DND-41 (cell line): ENCODE measurements around the gene G0S2.

Experiments
- ATAC-seq: fragments of 200-7000 bp; cut with Tn5 transposase; 3 replicates; pipeline ENCODE4 v1.9.1; 2021; ENCODE audit warnings: low read depth; ENCODE audit not compliant: insufficient read depth
- DNase-seq: peaks from one replicate; pipeline ENCODE4 v3.0.0-alpha.2; 2020
- H2AFZ ChIP-seq: 2 replicates; pipeline ENCODE4 v1.6.0; 2012; ENCODE audit warnings: low read depth, low read length
- H3K27ac ChIP-seq: 2 replicates; pipeline ENCODE4 v1.5.1; 2012; ENCODE audit warnings: low read length, inconsistent platforms
- H3K27me3 ChIP-seq: fragments of 200-600 bp; sonication (generic); 2 replicates; pipeline ENCODE4 v1.6.0; 2012; ENCODE audit warnings: low read length, mild to moderate bottlenecking, inconsistent platforms; ENCODE audit not compliant: insufficient read depth, poor library complexity
- H3K36me3 ChIP-seq: 2 replicates; pipeline ENCODE4 v1.5.1; 2012; ENCODE audit warnings: low read length, inconsistent platforms; ENCODE audit not compliant: insufficient read depth
- H3K4me1 ChIP-seq: 2 replicates; pipeline ENCODE4 v1.5.1; 2012; ENCODE audit warnings: mild to moderate bottlenecking, low read length; ENCODE audit not compliant: insufficient read depth
- H3K4me2 ChIP-seq: 2 replicates; pipeline ENCODE4 v1.6.0; 2012; ENCODE audit warnings: mild to moderate bottlenecking, moderate library complexity, low read length, inconsistent platforms; ENCODE audit not compliant: insufficient read depth
- H3K4me3 ChIP-seq, 2 experiments: fragments of 200-600 bp in 1 of 2; shearing (Covaris generic) in 1 of 2; 2 replicates each; pipeline ENCODE4 v1.5.1; 2012 to 2016; ENCODE audit warnings: inconsistent platforms in 2 of 2, low read length in 2 of 2, mild to moderate bottlenecking in 2 of 2, low read depth in 1 of 2, moderate library complexity in 1 of 2
- H3K79me2 ChIP-seq: 2 replicates; pipeline ENCODE4 v1.6.0; 2012; ENCODE audit warnings: low read length, inconsistent platforms; ENCODE audit not compliant: insufficient read depth
- H3K9ac ChIP-seq: 2 replicates; pipeline ENCODE4 v1.6.0; 2012; ENCODE audit warnings: low read depth, mild to moderate bottlenecking, inconsistent platforms, low read length, moderate library complexity
- H3K9me3 ChIP-seq: 2 replicates; pipeline ENCODE4 v1.5.1; 2012; ENCODE audit warnings: low read length, moderate library complexity, mild to moderate bottlenecking, inconsistent platforms; ENCODE audit not compliant: insufficient read depth, severe bottlenecking
- H4K20me1 ChIP-seq: 2 replicates; pipeline ENCODE4 v1.6.0; 2012; ENCODE audit warnings: low read length; ENCODE audit not compliant: insufficient read depth
- CTCF ChIP-seq: IDR thresholded peaks from 2 replicates; pipeline ENCODE4 v1.5.1; 2012; ENCODE audit warnings: borderline replicate concordance, low read length, moderate library complexity, mild to moderate bottlenecking; ENCODE audit not compliant: poor library complexity, severe bottlenecking; ENCODE audit errors: extremely low read depth
- EZH2 ChIP-seq: IDR thresholded peaks from 3 replicates; pipeline ENCODE4 v1.6.1; 2012; ENCODE audit warnings: borderline replicate concordance, low read depth, mild to moderate bottlenecking, moderate library complexity, low read length, inconsistent platforms; ENCODE audit not compliant: severe bottlenecking

Gene G0S2

GRCh38 chr1:209653915-209654351 lies 21.3 kb upstream of the G0S2 start:
- Histone ChIP-seq H3K79me2 (no peaks in the 10 kb centered on the region), H3K9ac (no peak overlapping the region), H3K4me3 (no peak overlapping the region), H2AFZ (no peak overlapping the region), H4K20me1 (no peaks in the 10 kb centered on the region), H3K9me3 (no peaks in the 10 kb centered on the region), H3K27ac (no peak overlapping the region), H3K36me3 (no peaks in the 10 kb centered on the region), H3K4me2 (no peak overlapping the region), H3K27me3 (peaks cover 6% of the 10 kb centered on the region), H3K4me1 (no peaks in the 10 kb centered on the region)
- DNase-seq, result no peak
- TF ChIP-seq CTCF (no peak), EZH2 (no peak)
- ATAC-seq, result no peak

GRCh38 chr1:209655411-209656231 lies 19.6 kb upstream of the G0S2 start:
- Histone ChIP-seq H3K9me3 (no peaks in the 10 kb centered on the region), H4K20me1 (no peaks in the 10 kb centered on the region), H3K4me3 (no peak overlapping the region), H3K27ac (no peak overlapping the region), H3K4me2 (no peak overlapping the region), H2AFZ (no peak overlapping the region), H3K36me3 (no peaks in the 10 kb centered on the region), H3K4me1 (no peaks in the 10 kb centered on the region), H3K9ac (no peak overlapping the region), H3K79me2 (no peaks in the 10 kb centered on the region), H3K27me3 (peaks cover 6% of the 10 kb centered on the region)
- TF ChIP-seq CTCF (no peak), EZH2 (no peak)
- no peak for DNase-seq
- no peak for ATAC-seq

- no peaks in the 10 kb centered on the region for H4K20me1 ChIP-seq
- no peak overlapping the region for H3K4me3 ChIP-seq
- H3K79me2 ChIP-seq, result no peaks in the 10 kb centered on the region
- no peaks in the 10 kb centered on the region for H3K36me3 ChIP-seq
- no peak for TF ChIP-seq EZH2
- no peak for TF ChIP-seq CTCF
- peaks cover 7% of the 10 kb centered on the region for H3K27me3 ChIP-seq
- H2AFZ ChIP-seq, result no peak overlapping the region
- no peak for ATAC-seq
- H3K9me3 ChIP-seq, result no peaks in the 10 kb centered on the region
- H3K27ac ChIP-seq, result no peak overlapping the region
- DNase-seq, result no peak
- H3K4me1 ChIP-seq, result no peaks in the 10 kb centered on the region
- no peak overlapping the region for H3K9ac ChIP-seq
- no peak overlapping the region for H3K4me2 ChIP-seq
These were observed 17.9 kb upstream of the G0S2 start for GRCh38 chr1:209657140-209657879.
